IMR-90 (cell line): Measurements from ENCODE around the gene NPNT.

Experiments
- BHLHE40 ChIP-seq: fragments of 150-350 bp; IDR thresholded peaks from 2 replicates; pipeline ENCODE4 v1.6.1; 2016; ENCODE audit warnings: mild to moderate bottlenecking, low read depth, low read length
- CHD1 ChIP-seq: IDR thresholded peaks from 2 replicates; pipeline ENCODE4 v1.6.1; 2012; ENCODE audit warnings: low read depth, low read length, improper control_type of control experiment
- CTCF ChIP-seq: conservative IDR thresholded peaks from 2 replicates; pipeline ENCODE4 v1.5.1; 2012; ENCODE audit warnings: mild to moderate bottlenecking, low read depth, low read length, improper control_type of control experiment
- ELK1 ChIP-seq: fragments of 150-350 bp; IDR thresholded peaks from 2 replicates; pipeline ENCODE4 v1.6.1; 2016; ENCODE audit warnings: low read depth, mild to moderate bottlenecking, low read length, moderate library complexity, borderline replicate concordance
- MAFK ChIP-seq: IDR thresholded peaks from 2 replicates; pipeline ENCODE4 v1.6.1; 2012; ENCODE audit warnings: low read depth, low read length, improper control_type of control experiment
- MXI1 ChIP-seq: IDR thresholded peaks from 2 replicates; pipeline ENCODE4 v1.6.1; 2012; ENCODE audit warnings: low read depth, mild to moderate bottlenecking, low read length, moderate library complexity, borderline replicate concordance
- POLR2A ChIP-seq: IDR thresholded peaks from 2 replicates; pipeline ENCODE4 v1.6.1; 2012; ENCODE audit warnings: mild to moderate bottlenecking, low read depth, low read length
- RAD21 ChIP-seq: IDR thresholded peaks from 2 replicates; pipeline ENCODE4 v1.6.1; 2012; ENCODE audit warnings: low read length, improper control_type of control experiment
- RCOR1 ChIP-seq: IDR thresholded peaks from 2 replicates; pipeline ENCODE4 v1.6.1; 2012; ENCODE audit warnings: mild to moderate bottlenecking, low read length, improper control_type of control experiment; ENCODE audit not compliant: insufficient replicate concordance
- USF2 ChIP-seq: fragments of 150-350 bp; IDR thresholded peaks from 2 replicates; pipeline ENCODE4 v1.6.1; 2017; ENCODE audit warnings: mild to moderate bottlenecking, antibody characterized with exemption, low read length, low read depth

GRCh38 chr4:105933083-105933482, 37.8 kb downstream of the NPNT start:
- TF ChIP-seq CHD1 (no peak), CTCF (no peak), MXI1 (no peak), BHLHE40 (no peak), POLR2A (no peak), ELK1 (no peak), RAD21 (no peak), RCOR1 (no peak), USF2 (no peak), MAFK (no peak)
